Muscle of leg (tissue), 11 donors: Measurements from ENCODE around the gene CRP. TPM values are rescaled to one million over a fixed set of nuclear protein-coding genes. Genes with fewer than 3 reads are reported as not detected.
"Not testable (repeated sequence)": the region's sequence is repeated elsewhere in the genome, so short reads cannot be mapped to it uniquely, and the experiment has no call there.

Source experiments
- DNase-seq: peaks from one replicate; pipeline ENCODE4 v3.0.0; 2013
- H3K27ac ChIP-seq: one replicate; pipeline ENCODE4 v1.5.1; 2013; ENCODE audit warnings: mild to moderate bottlenecking, low read length, control low read depth
- H3K27me3 ChIP-seq: one replicate; pipeline ENCODE4 v1.6.1; 2013; ENCODE audit warnings: low read length; ENCODE audit not compliant: control insufficient read depth, insufficient read depth
- H3K36me3 ChIP-seq: one replicate; pipeline ENCODE4 v1.6.1; 2013; ENCODE audit warnings: low read length; ENCODE audit not compliant: control insufficient read depth, insufficient read depth
- H3K4me1 ChIP-seq: one replicate; pipeline ENCODE4 v1.6.1; 2013; ENCODE audit warnings: low read length; ENCODE audit not compliant: control insufficient read depth, insufficient read depth
- H3K4me3 ChIP-seq: one replicate; pipeline ENCODE4 v1.5.1; 2013; ENCODE audit warnings: low read length, control low read depth
- H3K9me3 ChIP-seq: replicated peaks from 2 replicates; pipeline ENCODE4 v1.6.1; 2013; ENCODE audit warnings: low read depth, low read length; ENCODE audit not compliant: control insufficient read depth
- WGBS: methylation state at CpG from one replicate; pipeline ENCODE4 v1.1.5; 2013; ENCODE audit warnings: missing lambda C conversion rate; ENCODE audit not compliant: insufficient coverage; 5-methylcytosine and 5-hydroxymethylcytosine counted together
- polyA plus RNA-seq, 8 donors: library from polyadenylated mRNA; unstranded; fragments of 120-200 nt; gene quantifications; one replicate each; pipeline versions ENCODE4 v1.2.1 to v1.2.3, GENCODE V29; 2013; ENCODE audit warnings: inconsistent platforms in 1 of 8, low replicate concordance in 1 of 8; ENCODE audit not compliant: insufficient read length in 8 of 8, insufficient read depth in 1 of 8
- total RNA-seq: library from RNA; stranded (reverse); fragments of 120-200 nt; gene quantifications from one replicate; pipeline ENCODE4 v1.2.4, GENCODE V29; 2013

The CRP gene
- total and polyA plus RNA-seq, 9 donors = not detected

- Histone ChIP-seq H3K4me3 (no peak overlapping the region), H3K4me1 (no peaks in the 10 kb centered on the region), H3K9me3 (no peaks in the 10 kb centered on the region), H3K36me3 (no peaks in the 10 kb centered on the region), H3K27ac (no peak overlapping the region), H3K27me3 (no peaks in the 10 kb centered on the region)
- 33% methylated on average over 1 of the region's 1 CpG for WGBS
- DNase-seq = no peak
Observed at GRCh38 chr1:159704481-159704880, 9.9 kb downstream of the CRP start.

DNA sequence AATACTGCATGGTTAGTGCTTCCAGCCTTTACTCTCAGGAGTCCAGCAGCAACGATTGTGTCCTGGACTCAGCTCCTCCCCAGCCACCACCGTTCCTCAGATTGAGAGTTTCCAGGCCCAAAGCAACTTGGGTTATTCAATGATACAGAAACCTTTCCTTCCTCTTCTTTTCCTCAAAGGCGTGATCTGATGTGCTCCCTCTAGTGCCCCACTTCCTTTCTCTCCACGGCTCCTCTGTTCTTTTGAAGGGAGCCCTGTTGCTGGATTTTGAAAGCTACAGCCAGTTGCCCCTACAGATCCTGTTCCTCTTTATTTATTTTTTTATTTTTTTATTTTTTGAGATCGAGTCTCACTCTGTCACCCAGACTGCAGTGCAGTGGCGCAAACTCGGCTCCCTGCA, 14.1 kb downstream of the CRP start:
- 59% methylated on average over 4 of the region's 7 CpGs for WGBS
- no peak overlapping the region for H3K27ac ChIP-seq
- H3K36me3 ChIP-seq = no peaks in the 10 kb centered on the region
- H3K9me3 ChIP-seq = no peaks in the 10 kb centered on the region
- no peaks in the 10 kb centered on the region for H3K4me1 ChIP-seq
- H3K4me3 ChIP-seq = no peak overlapping the region
- DNase-seq = no peak
- no peaks in the 10 kb centered on the region for H3K27me3 ChIP-seq

GRCh38 chr1:159699653-159700052, 14.7 kb downstream of the CRP start:
- H3K4me1 ChIP-seq = no peaks in the 10 kb centered on the region
- H3K27me3 ChIP-seq = no peaks in the 10 kb centered on the region
- H3K9me3 ChIP-seq = no peaks in the 10 kb centered on the region
- no peak for DNase-seq
- no peak overlapping the region for H3K4me3 ChIP-seq
- no peak overlapping the region for H3K27ac ChIP-seq
- H3K36me3 ChIP-seq = no peaks in the 10 kb centered on the region
- 75% methylated on average over 1 of the region's 3 CpGs for WGBS

- H3K9me3 ChIP-seq = no peaks in the 10 kb centered on the region
- H3K4me1 ChIP-seq = no peaks in the 10 kb centered on the region
- DNase-seq = no peak
- no peak overlapping the region for H3K4me3 ChIP-seq
- H3K27me3 ChIP-seq = no peaks in the 10 kb centered on the region
- H3K36me3 ChIP-seq = no peaks in the 10 kb centered on the region
- no peak overlapping the region for H3K27ac ChIP-seq
Observed at GRCh38 chr1:159699246-159699645, 15.1 kb downstream of the CRP start.

GRCh38 chr1:159687511-159687910, 26.9 kb downstream of the CRP start:
- Histone ChIP-seq H3K4me3 (no peak overlapping the region), H3K27ac (no peak overlapping the region), H3K27me3 (no peaks in the 10 kb centered on the region), H3K9me3 (no peaks in the 10 kb centered on the region), H3K36me3 (no peaks in the 10 kb centered on the region), H3K4me1 (no peaks in the 10 kb centered on the region)
- DNase-seq = no peak

- H3K27me3 ChIP-seq = no peaks in the 10 kb centered on the region
- no peaks in the 10 kb centered on the region for H3K36me3 ChIP-seq
- no peaks in the 10 kb centered on the region for H3K4me1 ChIP-seq
- no peak for DNase-seq
- H3K9me3 ChIP-seq = no peaks in the 10 kb centered on the region
- 80% methylated on average over 1 of the region's 1 CpG for WGBS
- no peak overlapping the region for H3K4me3 ChIP-seq
- no peak overlapping the region for H3K27ac ChIP-seq
Observed at GRCh38 chr1:159686599-159687299, 27.6 kb downstream of the CRP start.

GRCh38 chr1:159678939-159679338, 35.5 kb downstream of the CRP start:
- no peak for DNase-seq

DNA sequence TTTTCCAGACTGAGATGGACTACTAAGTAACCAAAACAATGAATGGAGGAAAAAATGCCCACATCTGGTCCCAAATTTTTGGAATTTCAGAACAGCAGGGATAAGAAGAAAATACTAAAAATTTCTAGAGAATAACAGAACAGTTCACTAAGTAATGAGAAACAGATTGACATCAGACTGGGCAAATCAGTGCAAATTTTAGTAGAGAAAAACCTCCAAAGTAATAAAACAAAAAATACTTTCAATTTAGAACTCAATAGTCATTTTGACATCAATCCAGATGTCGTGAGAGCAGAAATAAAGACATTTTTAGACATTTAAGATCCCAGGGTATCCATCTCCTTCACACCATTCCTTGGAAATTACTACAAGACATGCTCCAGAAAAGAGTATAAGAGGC, 39.3 kb downstream of the CRP start:
- no CpG with 5 or more reads among the region's 1 CpG for WGBS
- no peak for DNase-seq

More at GRCh38 chr1:159678939-159679338, 35.5 kb downstream of the CRP start:
- H3K27me3 ChIP-seq = no peaks in the 10 kb centered on the region
- no peak overlapping the region for H3K27ac ChIP-seq
- no peaks in the 10 kb centered on the region for H3K9me3 ChIP-seq
- WGBS = no CpG with 5 or more reads among the region's 5 CpGs
- H3K4me1 ChIP-seq = no peaks in the 10 kb centered on the region
- H3K4me3 ChIP-seq = no peak overlapping the region
- H3K36me3 ChIP-seq = no peaks in the 10 kb centered on the region

DNA sequence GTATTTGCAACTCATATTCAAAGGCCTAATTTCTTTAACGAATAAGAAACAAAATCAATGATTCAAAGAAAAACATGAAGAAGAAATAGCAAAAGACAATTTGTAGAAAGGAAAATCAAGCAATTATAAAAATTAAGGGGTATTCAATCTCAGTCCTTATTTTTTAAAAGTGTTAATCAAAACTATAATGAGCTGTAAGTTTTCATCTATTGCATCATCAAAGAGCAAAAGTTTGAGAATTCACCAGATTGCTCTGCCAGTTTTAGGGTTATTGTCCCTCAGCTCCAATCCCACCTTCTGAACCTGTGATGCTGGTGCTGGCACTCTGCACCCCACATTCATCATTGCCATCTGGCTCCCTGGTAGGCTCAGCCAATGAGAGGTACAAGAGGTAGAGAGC, 42.0 kb downstream of the CRP start:
- H3K4me3 ChIP-seq, DNase-seq, H3K27ac ChIP-seq, H3K27me3 ChIP-seq, H3K4me1 ChIP-seq, H3K36me3 ChIP-seq, H3K9me3 ChIP-seq: not testable (repeated sequence)
- WGBS = no CpG with 5 or more reads among the region's 1 CpG

More for the DNA sequence above, 39.3 kb downstream of the CRP start:
- Histone ChIP-seq H3K4me1 (no peaks in the 10 kb centered on the region), H3K27me3 (no peaks in the 10 kb centered on the region), H3K9me3 (no peaks in the 10 kb centered on the region), H3K27ac (no peak overlapping the region), H3K4me3 (no peak overlapping the region), H3K36me3 (no peaks in the 10 kb centered on the region)

DNA sequence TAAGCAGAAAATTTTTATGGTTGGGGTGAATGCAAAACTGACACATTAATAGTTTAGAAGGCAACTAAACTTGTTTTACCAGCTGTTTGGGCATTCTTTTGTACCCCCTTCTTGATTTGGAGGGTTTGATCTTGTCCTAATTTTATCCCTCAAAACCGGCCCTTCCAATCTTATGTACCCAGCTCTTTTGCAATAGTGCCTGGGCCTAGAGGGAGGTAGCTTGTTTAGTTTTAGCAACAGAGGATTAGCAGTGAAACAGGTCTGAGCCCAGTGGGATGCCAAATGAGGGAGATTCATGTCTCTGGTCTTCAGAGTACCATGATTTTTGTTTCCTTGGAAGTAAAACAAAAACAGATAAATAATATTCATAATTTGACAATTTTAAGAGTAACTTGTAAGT, 45.1 kb downstream of the CRP start:
- H3K27me3 ChIP-seq = no peaks in the 10 kb centered on the region
- no peaks in the 10 kb centered on the region for H3K9me3 ChIP-seq
- no peak overlapping the region for H3K27ac ChIP-seq
- no peak overlapping the region for H3K4me3 ChIP-seq
- no peaks in the 10 kb centered on the region for H3K4me1 ChIP-seq
- no peak for DNase-seq
- no CpG with 5 or more reads among the region's 1 CpG for WGBS
- no peaks in the 10 kb centered on the region for H3K36me3 ChIP-seq

DNA sequence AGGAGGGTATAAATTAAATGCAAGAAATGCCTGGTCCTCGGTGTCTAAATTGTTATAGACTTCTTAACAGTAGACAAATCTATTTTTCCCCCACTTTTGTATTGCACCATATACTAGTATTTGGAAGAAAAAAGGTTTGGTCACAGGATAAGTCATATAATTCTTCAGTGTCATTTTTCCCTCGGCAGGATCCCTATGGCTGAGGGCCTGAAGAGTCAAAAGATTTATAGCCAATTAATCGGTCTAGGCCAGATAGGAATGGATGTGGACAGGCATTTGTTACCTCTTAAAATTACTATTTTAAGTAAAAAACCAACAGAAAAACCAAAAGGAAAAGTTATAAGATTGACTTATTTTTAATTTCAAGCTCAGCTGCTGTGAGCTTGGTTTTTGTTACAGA, 45.6 kb downstream of the CRP start:
- H3K36me3 ChIP-seq = no peaks in the 10 kb centered on the region
- H3K4me3 ChIP-seq = no peak overlapping the region
- DNase-seq = no peak
- no peaks in the 10 kb centered on the region for H3K4me1 ChIP-seq
- WGBS = no CpG with 5 or more reads among the region's 3 CpGs
- no peaks in the 10 kb centered on the region for H3K27me3 ChIP-seq
- H3K27ac ChIP-seq = no peak overlapping the region
- H3K9me3 ChIP-seq = no peaks in the 10 kb centered on the region
